HG02610 (cell line): Measurements from ENCODE around the gene DPP6.
"Not testable (repeated sequence)": the region's sequence is repeated elsewhere in the genome, so short reads cannot be mapped to it uniquely, and the experiment has no call there.

Experiments used
- ATAC-seq: cut with Tn5 transposase; IDR thresholded peaks from one replicate; pipeline ENCODE4 v1.9.1; 2021; ENCODE audit warnings: mild to moderate bottlenecking, moderate library complexity; ENCODE audit not compliant: unreplicated experiment

Gene DPP6

DNA sequence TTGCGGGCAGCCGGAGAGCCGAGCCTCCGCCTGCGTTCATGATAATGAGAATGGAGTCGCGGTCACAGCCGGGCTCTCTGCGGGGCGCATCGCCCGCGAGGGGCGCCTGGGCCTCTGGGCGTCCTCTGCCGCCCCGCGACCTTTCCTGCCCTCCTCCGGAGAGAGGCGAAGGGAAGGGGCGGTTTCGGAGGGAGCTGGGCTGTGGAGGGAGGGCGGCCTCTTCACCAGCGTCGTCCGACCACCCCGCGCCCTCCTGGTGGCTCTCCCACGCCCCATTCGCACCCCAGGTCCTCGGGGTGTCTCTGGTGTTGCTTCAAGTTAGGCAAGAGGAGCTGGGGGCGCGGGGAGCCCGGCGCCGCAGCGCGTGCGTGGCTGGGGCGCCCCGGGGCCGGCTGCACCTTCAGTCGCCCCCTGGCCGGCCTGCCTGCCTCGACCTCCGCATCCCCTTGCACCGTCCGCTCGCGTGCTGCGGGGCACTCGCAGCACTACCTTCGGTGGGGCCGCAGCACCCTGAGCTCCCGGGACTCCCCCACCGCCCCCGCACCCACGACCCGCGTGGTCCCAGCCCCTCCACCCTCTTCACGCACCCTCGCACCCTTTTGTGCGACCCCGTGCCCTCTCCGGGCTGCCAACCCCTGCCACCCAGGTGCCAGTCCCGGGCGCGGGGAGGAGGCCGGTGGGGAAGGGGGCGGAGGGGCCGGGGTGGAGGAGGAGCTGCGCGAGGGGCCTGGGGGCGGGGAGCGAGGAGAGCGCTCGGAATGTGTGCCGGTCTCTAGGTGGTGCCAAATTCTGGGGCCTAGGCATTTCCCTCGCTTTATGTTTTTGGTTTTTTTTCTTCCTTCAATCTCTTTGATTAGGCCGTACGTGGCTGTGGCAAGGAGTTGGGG, at the start of gene DPP6:
Gene DPP6, plus strand, starts transcription at position 756 of the 887 bp plus-strand sequence.
- not testable (repeated sequence) for ATAC-seq

DNA sequence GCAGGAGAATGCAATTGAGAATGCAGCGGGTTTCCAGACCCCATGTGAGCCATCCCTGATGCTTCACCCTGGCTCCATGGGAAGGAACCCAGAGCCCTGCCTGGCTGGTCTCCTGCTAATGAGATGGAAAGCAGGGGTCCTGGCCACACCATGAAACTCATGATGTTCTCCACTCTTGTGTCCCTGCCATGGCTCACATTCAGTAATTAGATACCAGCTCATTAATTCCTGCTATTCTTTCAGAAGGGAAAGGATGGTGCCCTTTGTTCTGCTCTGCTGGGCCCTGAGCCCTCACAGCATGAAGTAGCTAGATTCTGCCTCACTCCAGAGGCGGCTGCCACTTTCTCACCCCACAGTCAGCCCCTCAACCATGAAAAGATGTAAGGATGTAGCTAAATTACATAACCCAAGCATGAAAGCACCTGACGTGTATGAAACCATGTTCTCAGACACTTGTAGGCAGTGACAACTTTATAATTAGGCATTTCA, 42.7 kb upstream of the DPP6 start:
- ATAC-seq, result not testable (repeated sequence)

DNA sequence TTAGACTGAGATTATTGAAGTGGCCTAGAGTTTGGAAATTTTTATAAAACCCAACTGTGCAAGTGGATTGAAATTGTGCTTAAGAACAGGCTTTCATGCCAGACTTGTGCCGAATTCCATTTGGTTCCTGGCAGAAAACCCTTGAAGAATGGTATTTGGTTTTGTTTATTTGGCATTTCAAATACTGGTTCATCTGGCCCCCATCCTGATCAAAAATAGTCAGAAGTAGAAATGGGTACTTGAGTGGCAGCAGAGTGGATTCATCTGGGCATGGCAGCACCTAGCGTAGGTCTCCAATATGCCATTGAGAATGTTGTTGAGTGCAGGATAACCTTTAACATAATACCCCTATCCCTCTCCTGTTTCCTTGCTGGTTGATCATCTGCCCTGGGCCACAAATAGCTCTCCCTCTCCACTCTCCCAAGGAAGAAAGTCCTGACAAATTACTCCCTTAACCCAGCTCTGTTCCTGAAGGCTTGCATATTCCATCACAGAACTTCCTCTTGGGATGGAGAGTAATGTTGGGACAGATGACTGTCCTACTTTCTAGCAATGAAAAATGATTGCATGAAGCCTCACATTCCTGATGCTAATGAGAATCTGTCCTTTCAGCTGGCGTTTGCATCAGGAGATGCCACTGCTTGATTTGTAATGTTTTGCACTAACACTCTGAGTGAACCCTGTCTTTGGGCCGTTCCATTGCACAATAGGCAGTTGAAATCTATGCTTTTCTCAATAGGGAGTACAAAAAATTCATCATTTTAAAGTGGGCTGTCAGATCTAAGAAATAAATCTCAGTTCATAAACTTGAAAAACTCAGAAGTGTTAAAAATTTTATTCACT, 41.3 kb upstream of the DPP6 start:
- not testable (repeated sequence) for ATAC-seq

DNA sequence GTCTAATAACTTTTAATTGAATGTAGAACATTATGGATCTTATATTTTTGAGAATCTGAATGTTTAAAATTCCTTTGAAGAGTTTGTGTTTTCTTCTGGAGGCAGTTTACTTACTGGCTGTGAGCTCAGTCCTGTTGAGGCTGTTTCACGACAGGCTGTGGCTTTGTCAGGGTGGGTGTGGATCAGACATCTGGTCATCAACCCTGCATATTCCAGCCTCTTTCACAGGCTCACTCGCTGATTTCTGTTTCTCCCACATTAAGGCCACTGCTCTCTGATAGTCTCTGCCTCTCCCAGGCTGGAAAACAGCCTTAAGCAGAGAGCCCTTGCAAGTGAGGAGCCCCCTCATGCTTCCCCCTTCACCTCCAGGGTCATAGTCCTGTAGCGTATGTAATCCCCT, 39.4 kb upstream of the DPP6 start:
- not testable (repeated sequence) for ATAC-seq

DNA sequence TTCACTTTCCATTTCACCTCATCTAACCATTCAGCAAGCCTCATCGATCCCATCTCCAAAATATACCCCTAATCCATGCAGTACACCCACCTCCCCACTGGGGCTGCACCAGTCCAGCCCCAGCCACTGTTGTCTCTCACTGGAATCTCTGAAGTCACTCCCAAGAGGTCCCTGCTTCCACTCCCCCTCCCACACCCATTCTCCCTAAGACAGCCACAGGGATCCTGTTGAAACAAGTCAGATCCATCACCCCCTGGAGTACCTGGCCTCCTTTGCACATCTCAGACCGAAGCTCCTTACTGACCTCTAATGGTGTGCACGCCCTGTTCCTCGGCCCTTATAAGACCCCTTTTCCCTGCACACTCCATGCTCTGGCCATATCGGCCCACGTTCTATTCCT, 36.6 kb upstream of the DPP6 start:
- not testable (repeated sequence) for ATAC-seq

DNA sequence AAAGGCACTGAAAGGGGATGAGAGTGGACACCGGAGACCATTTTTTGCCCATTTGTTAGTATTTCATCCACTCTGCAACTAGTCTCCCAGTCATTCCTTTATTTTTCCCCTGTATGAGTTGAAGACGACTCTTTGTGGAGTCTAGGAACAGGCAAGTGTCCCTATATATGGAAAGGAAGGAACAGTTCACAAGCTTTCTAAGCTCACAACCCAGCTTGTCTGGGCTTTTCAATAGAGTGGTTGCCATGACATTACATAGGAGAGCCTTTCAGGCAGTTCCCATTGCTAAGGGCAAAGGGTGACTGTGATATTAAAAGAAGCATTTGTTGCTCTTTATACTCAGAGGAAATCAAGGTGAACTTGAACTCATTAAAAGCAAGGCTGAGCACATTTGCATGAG, 33.8 kb upstream of the DPP6 start:
- not testable (repeated sequence) for ATAC-seq

DNA sequence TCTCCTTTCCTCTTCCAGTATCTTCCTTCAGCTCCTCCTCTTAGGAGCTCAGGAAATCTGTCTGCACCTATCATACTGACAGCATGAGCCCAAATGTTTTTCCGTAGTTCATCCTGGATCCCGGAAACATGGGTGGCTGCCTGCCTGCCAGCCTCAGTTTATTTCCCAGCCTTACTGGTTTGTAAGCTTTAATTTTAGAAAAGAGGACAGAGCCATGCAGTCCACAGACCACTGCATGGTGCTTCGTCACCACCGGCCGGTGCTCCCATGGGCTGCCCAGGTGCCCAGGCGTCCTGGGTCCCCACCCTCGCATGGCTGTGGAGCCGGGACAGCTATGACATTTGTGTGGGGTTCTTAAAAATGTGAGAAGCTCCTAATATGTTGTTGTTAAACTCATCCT, 24.4 kb upstream of the DPP6 start:
- ATAC-seq, result not testable (repeated sequence)

DNA sequence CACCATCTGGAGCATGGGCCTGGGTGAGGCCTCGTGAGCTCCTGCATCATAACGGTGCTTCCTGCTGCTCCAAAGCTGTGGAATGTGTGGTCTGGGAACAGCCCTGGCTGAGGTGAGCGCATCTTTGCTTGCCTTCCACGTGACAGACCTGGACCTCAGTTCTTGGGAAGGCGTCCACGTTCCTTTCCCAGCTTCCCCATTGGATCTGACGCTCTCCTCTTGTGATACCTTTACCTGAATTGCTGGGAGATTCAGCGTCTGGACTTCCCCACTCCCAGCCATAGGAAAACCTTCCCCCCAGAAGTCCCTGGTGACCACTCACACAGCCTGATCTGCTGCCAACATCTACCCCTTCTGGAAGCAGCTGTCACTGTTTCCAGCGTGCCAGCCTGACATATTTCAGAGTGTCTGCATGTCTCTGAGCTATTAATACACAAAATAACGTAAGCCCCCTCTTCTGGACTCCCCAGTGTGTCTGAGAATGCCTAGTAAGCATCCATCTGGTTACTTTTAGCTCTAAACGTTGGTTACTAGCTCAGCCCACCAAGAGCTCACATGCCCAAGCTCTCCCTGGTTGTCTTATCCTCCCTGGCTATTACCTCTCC, 21.6 kb upstream of the DPP6 start:
- ATAC-seq, result not testable (repeated sequence)

DNA sequence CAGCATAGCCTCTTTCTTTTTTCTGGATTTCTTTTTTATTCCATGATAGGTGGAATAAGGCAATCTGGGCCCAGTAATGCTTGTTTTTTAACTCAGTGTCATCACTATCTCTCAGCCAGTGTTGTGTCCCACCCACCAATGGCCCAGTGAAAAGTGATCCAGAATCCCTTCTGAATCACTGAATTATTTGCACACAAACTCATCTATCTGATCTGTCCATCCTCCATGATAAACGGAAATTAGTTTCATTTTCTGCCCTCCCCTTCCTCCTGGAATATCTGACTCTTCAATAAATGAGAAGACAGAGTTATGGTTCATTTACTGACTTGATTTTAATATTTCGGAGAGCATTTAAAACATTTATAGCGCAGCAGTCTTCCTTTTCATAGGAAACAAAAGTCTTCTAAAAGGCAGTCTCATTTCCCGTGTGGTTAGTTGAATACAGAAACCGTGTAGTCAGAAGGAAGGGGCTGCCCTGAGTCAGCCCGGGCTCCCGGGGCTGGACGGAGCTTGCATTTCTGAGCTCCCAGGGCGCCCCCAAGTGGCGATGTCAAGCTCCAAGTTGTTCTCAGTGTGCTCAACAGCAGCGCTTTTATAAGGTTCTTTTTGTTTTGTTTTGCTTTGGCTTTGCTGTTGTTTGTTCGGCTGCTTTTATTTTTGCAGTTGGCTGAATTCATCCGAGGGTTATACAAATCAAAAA, 12.6 kb upstream of the DPP6 start:
- ATAC-seq, result peak; percentile 97

DNA sequence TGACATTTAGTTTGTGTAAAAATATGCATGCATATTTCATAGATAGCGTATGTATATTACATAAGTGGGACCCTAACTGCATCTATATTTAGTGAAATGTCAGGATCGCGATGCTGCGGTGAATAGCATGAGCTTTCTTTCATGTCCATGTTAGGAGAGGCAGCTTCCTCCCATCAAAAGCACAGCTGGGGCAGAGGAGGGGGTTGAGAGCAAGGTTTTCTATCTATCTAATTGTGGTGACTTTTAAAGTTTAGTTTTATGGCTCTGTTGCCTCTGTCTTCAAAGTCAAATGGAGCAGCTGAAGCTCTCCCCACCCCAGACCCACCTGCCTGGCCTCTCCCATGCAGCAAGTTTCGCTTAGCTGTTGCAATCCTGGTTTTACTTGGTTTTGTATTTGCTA, 1.8 kb upstream of the DPP6 start:
- ATAC-seq, result not testable (repeated sequence)

DNA sequence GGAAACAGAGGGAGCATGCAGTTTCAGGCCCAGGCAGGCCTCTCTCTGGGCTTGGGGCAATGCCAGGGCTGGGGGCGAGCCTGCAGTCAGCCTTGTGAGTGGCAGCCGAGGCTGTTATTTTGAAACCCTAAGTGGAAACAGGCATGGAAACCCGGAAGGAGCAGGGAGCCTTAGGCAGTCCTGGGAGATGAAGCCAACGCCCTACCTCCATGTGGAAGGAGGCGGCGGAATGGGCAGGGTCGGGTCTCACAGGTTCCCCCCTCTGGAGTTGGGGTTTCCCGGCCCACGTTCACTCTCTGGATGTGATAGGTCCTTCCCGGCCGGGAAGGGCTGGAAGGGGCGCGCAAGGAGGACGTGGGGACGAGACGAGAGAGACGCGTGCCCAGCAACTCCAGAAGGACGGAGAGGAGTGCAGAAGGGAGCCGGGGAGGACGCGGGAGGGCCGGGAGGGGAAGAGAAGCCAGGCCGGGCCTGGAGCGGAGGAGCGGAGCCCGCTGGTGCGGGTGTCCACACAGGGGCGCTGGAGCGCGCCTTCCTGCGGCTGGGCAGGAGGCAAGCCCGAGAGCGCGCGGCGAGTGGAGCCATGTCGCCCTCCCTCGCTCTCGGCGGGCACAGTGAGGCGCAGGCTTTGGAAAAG, 1.1 kb upstream of the DPP6 start:
- ATAC-seq, result not testable (repeated sequence)

DNA sequence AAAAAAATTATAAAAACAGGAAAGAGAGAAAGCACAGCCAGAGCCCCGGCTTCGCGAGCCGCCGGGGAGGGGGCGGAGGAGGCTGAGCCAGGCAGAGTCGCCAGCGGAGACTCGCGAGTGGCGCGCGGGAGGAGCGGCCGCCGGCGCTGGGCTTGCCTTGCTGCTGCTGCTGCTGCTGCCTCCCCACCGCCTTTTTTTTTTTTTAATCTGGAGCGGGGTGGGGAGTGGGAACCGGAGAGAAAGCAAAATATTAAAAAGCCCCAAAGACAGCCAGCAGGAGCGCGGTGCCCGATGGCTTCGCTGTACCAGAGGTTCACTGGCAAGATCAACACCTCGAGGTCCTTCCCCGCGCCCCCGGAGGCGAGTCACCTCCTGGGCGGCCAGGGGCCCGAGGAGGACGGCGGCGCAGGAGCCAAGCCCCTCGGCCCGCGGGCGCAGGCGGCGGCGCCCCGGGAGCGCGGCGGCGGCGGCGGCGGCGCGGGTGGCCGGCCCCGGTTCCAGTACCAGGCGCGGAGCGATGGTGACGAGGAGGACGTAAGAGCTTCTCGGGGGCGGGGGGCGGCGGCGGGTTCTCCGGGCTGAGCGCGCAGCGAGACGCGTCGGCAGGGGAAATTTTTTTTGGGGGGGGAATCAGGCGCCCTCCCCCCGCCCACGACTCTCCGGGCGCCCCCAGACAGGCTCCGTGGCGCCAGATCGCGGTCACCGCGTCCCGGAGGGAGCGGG, 493 bp downstream of the DPP6 start:
- not testable (repeated sequence) for ATAC-seq

DNA sequence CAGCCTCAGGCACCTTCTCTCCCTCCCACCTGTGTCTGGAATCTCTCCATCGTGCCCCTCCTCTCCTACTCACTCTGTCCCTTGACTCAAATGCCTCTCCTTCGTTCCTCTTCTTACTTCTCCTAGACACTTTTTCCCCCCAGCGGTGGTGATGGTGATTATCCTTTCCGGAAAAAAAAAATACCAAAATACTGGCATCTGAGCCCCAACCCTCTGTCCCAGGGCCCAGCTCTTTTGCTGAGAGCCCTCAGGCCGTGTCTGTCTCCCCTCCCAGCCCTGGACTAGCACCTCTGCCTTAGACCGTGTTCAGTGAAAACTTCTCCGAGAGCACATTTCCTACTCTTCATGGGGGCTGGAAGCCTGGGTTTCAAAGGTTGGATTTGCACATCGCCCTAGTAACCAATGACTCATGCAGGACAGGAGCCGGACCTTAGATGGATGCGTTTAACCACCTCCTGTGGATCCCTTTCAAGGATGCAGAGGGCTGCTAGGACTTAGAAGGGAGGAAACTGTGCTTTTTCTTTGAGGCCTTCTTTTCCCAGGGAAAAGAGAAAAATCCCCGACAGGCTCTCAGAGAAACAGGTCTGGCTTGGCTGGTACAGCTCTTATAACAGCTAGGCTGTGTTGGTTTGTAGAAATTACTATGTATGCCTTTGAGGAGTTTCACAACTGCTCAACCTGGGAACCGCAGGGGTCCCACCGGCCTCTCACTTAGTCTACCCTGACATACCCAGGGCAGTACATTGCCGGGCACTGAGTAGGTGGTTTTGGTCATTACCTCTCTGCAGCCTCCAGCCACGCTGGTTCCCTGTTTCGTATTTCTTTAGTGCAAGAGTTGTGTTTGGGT, 1.5 kb downstream of the DPP6 start:
- ATAC-seq, result not testable (repeated sequence)

DNA sequence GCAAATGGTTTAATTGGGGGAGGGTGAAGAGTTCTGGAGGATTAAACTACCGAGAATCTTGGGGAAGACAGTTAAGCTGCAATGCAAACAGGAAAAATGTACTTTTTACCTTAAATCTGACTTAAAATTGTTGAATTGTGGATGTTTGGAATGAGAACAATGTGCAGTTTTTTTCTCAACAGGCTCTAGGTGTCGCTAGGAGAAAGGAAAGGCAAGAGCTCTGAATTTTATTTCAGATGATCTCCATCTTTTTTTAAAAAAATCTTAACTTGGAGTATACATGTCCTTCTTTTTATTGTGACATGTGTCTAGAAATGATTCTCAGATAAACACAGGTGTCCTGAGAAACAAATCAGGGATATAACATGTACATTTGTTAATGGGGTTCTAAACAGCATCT, 2.5 kb downstream of the DPP6 start:
- not testable (repeated sequence) for ATAC-seq

DNA sequence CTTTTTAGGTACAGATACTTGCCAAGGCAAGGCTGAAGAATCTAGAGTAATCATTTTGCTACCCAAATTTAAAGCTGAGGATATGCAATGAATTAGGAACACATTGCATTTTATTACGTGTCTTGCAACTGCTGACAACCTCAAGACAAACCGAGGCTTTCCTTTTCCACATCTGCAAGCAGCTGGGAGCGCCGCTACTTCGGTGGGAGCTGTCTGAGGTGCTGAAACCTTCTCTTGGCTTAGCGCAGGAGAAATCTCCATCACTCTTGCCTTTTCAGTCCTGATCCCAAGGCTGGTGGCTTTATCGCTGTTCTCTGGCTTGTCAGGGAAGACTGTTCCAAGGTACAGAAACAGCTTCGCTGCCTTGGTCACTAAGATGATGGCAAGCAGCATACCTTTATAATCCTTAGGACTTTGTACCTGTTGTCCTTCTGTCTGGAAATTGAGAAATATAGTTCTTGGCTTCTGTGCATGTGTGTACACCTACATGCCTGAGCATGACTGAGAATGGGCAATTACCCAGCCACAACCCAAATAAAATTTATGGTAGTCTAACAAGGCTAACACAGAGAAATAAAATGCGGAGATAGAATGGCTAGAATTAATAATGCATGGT, 3.4 kb downstream of the DPP6 start:
- not testable (repeated sequence) for ATAC-seq

DNA sequence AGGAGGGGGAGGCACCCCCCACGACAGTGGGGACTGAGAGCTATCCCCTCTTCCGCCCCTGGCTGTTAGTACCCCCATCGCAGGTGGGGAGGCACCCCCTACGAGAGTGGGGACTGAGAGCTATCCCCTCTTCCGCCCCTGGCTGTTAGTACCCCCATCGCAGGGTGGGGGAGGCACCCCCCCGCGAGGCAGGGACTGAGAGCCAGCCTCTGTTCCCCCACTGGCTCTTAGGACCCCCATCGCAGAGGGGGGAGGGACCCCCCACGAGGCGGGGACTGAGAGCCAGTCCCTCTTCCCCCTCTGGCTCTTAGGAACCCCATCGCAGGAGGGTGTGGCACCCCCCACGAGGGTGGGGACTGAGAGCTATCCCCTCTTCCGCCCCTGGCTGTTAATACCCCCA, 6.6 kb downstream of the DPP6 start:
- ATAC-seq, result not testable (repeated sequence)

DNA sequence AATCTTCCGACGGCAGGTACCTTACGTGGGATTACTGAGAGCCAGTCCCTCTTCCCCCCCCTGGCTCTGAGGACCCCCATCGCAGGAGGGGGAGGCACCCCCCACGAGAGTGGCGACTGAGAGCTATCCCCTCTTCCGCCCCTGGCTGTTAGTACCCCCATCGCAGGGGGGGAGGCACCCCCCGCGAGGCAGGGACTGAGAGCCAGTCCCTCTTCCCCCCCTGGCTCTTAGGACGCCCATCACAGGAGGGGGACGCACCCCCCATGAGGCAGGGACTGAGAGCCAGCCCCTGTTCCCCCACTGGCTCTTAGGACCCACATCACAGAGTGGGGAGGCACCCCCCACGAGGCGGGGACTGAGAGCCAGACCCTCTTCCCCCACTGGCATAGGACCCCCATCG, 8.4 kb downstream of the DPP6 start:
- ATAC-seq, result not testable (repeated sequence)

DNA sequence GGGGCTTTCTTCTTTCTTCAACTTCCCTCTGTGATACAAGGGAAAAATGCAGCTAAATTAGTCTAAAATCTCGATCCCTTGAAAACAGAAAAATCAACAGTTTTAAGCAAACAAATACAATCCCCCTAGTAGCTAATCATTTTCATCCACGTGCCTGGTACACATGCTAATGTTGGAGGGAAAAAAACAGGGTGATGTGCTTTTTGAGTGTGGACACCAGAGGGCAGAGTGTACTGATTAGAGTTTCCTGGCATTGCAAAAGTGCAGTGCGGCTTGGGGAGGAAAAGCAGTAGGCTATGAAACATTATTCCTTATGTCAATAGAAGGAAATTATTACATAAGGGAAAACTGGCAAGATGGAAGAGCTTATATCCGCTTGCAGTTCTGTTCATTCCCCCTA, 19.6 kb downstream of the DPP6 start:
- peak; percentile 43 for ATAC-seq
